T-helper 1 cell treated with Interleukin-12 subunit alpha and Interleukin-12 subunit beta and Interleukin-4 antibody, amounts not matched to agents 30 ng/mL and 1 ng/mL, for 36 hours (primary cell): ENCODE data around the gene ITSN1. TPM values are rescaled to one million over a fixed set of nuclear protein-coding genes. Genes with fewer than 3 reads are reported as not detected.
"Not testable (repeated sequence)": the region's sequence is repeated elsewhere in the genome, so short reads cannot be mapped to it uniquely, and the experiment has no call there.

Experiments used
- intact Hi-C: fragments of 100-400 bp; cut with micrococcal nuclease; formaldehyde crosslinking; loops from one replicate; pipeline ENCODE4 v1.15.1; 2024
- total RNA-seq: library from RNA; stranded (reverse); gene quantifications from 2 replicates; pipeline ENCODE4 v1.2.3, GENCODE V29; 2022

Gene ITSN1
- total RNA-seq, 1 donor from 2014 or later, result 2.4 TPM

DNA sequence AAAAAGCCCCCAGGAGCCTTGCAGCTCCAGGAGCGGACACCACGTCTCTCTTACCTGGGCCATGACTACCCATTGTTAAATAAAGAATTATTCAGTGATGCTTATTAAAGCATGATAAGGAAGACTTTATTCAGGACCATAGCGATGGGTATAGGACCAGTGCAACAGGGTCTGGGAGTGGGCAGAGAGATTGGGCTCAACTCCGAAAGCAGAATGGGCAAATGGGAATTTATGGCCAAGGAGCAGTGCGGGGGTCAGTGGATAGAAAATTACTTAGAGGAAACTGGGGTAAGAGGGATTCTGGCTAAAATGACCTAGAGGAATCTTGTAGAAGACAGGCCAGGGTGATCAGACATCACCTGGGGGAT is 273.9 kb downstream of the ITSN1 start:
- intact Hi-C loops, result loop anchor here (5.0 kb wide), 1 partner anchor 116 kb away; no protein-coding TSS in a partner anchor

DNA sequence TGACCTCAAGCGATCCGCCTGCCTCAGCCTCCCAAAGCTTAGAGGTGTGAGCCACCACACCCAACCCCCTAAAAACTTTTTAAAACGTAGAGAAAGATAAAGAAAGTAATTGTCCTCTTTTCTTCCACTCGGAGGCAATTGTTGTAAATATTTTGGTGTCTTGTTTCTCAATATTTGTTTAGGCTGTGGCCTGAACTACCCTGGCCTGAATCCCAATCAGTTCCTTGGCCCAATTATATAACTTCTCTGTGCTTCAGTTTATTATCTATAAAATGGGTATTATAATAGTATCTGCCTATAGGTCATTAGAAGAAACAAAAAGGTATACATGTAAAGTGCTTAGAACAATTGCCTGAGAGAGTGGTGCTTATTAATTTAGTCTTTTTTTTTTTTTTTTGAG is 275.1 kb downstream of the ITSN1 start:
- intact Hi-C loops, result loop anchor here (5.0 kb wide), 1 partner anchor 115 kb away; no protein-coding TSS in a partner anchor

DNA sequence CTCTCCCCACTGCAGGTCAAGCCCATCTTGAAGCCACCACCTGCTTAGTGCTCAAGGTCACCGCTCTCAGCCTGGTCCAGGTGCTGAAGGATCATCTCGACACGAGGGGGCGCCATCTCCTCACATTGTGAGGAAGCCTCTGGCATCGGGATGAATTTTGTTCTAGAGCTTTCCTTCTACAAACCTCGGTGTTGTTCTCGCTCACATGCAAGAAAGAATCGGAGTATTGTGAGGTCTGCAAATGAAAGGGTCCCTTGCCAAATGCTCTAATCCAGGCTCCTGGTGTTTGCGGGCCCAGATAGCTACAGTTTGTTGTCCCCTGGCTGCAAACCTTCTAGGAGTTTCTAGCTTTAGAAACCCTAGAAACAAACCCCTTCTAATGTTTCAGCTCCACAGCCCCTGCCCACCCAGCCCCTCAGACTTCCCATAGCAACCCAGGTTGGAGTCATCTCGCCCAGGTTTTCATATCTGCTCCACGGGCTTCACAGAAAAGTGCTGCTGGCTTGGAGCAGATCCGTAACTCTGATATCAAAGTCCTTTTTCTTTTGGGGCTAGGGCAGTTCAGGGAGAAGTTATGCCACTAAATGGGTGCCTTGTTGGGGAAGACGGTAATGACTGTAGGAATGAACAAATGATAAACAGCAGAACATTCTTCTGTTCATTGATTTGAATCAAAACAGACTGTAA is 281.9 kb downstream of the ITSN1 start:
- intact Hi-C loops, result loop anchor here (2.0 kb wide), 4 partner anchors 53 to 321 kb away; no protein-coding TSS in a partner anchor

DNA sequence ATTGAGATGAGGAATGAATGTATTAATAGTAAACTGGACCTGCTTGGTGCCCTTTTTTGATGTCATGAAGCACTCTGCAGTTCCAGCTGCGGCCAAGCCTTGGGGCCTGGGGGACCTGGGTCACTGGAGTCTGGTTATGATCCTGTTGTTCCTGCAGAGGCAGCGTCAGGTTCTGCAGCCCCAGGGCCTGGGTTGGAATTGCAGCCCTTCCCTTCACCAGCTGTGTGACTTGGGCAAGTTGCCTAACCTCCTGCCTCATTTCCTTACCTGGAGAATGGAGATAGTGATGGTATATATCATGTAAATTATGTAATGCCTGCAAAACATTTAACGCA is 282.4 kb downstream of the ITSN1 start:
- intact Hi-C loops, result loop anchor here (2.0 kb wide), 4 partner anchors 52 to 320 kb away; no protein-coding TSS in a partner anchor

DNA sequence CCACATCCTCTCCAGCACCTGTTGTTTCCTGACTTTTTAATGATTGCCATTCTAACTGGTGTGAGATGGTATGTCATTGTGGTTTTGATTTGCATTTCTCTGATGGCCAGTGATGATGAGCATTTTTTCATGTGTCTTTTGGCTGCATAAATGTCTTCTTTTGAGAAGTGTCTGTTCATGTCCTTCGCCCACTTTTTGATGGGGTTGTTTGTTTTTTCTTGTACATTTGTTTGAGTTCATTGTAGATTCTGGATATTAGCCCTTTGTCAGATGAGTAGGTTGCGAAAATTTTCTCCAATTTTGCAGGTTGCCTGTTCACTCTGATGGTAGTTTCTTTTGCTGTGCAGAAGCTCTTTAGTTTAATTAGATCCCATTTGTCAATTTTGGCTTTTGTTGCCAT is 283.9 kb downstream of the ITSN1 start:
- intact Hi-C loops, result not testable (repeated sequence)

DNA sequence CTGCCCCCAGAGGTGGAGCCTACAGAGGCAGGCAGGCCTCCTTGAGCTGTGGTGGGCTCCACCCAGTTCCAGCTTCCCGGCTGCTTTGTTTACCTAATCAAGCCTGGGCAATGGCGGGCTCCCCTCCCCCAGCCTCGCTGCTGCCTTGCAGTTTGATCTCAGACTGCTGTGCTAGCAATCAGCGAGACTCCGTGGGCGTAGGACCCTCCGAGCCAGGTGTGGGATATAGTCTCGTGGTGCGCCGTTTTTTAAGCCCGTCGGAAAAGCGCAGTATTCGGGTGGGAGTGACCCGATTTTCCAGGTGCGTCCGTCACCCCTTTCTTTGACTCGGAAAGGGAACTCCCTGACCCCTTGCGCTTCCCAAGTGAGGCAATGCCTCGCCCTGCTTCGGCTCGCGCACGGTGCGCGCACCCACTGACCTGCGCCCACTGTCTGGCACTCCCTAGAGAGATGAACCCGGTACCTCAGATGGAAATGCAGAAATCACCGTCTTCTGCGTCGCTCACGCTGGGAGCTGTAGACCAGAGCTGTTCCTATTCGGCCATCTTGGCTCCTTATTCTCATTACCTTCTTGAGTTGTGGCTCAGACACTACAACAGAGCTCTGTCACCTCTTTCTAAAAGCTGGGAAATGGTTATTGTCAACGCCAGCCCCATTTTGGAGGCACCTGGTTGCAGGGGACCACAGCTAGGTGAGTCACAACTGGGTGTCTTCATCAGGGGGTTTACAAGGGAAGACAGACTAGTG is 288.9 kb downstream of the ITSN1 start:
- intact Hi-C loops, result not testable (repeated sequence)

DNA sequence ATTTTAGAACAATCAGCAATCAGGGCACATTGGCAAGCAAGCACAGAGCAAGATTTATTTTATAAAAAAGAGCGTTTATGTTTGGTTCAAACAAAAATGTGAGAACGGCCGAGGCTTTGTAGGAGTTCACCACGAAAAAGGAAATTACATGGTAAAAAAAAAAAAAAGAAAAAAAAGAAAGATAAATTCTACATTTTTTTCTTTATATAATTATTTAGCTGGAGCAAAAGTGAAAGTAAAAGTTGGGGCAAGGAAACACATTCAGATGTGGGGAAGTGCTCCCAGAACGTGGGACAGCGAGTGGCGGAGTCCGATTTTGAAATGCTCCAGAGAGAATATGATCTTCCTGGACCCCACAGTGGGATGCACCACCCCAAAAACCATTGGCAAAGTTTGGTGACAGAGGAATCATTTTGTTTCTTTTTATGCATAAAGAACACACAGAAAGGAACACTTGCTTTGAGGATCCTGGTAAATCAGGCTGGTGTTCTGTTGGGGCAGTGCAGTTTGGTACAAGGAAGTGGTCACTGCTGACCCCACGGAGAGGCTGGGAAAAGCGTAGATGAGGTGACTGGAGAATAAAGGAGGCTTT is 289.6 kb downstream of the ITSN1 start:
- intact Hi-C loops, result loop anchor here (2.0 kb wide), 1 partner anchor 15 kb away; no protein-coding TSS in a partner anchor

DNA sequence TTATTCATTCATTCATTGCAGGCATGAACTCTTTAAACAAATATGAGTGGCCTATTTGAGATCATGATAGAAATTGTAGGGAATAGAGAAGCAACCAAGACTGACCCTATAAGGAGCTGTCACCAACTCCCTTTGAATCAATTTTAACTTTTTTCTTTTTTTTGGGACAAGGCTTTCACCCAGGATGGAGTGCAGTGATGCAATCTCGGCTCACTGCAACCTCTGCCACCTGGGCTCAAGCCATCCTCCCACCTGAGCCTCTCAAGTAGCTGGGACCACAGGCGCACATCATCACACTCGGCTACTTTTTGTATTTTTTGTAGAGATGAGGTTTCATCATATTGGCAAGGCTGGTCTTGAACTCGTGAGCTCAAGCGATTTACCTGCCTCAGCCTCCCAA is 290.4 kb downstream of the ITSN1 start:
- intact Hi-C loops, result loop anchor here (2.0 kb wide), 1 partner anchor 14 kb away; no protein-coding TSS in a partner anchor

DNA sequence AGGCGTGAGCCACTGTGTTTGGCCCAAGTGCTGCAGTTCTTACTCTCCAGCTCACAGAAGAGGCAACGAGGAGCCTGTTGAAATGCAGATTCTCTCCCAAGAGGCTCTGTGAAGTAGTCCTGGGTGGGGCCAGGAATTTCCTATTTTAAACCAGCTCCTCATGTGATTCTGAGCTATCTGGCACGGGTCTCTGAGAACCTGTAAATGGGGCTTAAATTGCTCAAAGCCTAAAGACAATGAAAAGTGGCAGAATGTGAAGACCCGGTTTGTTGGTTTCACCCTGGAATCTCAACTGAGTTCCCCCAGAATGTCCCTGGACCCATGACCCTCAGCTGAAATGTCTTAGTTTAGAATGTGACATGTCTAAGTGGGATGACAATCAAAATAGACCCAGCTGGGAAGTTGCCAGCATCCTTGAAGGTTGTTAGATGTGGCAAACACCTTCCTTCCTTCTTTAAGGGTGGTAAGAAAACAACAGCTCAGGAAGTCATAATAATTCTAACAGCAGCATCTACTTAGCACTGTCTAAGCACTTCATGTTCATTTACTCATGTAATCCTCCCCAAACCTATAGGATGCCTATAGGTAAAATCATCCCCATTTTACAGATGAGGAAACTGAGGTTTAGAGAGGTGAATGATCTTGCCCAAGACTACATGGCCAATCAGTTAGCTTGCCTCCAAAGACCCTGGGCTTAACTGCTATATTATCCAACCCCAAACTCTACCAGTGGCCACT is 294.2 kb downstream of the ITSN1 start:
- intact Hi-C loops, result loop anchor here (1.0 kb wide), 1 partner anchor 11 kb away; no protein-coding TSS in a partner anchor

DNA sequence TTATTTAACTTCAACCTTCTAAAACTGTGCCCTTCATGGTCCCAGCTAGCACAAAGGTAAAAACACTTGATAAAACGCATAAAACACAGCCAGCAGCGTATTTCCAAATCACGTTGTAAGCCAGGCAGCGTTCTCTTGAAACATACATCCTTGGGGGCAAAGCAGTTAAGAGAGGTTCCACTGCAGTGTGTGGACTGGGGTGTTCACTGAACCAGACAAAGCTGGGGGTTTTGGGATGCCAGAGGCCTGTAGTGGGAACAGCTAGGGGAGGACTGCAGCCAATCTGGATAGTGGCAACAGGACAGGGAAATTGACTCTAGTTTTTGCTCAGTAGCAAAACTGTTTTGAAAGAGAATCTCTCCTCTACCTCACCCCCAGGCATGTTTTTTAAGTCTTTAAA is 294.8 kb downstream of the ITSN1 start:
- intact Hi-C loops, result no loop called here

DNA sequence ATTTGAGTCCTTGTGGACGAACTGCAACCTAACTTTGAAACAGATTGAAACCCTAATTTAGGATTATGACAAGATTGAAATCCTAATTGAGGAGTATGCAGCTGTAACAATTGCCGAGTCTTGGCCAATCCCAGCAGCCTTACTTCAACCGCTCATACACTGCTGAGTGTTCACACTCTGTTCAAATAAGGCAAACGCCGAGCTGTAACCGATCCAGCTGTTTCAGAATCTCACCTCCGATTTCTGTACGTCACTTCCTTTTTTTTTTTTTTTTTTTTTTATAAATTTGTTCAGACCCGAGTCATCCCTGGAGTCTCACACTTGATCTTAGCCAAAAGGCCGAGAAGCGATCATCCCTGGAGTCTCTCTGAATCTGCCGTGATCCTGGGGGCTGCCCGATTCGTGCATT is 295.6 kb downstream of the ITSN1 start:
- intact Hi-C loops, result no loop called here

DNA sequence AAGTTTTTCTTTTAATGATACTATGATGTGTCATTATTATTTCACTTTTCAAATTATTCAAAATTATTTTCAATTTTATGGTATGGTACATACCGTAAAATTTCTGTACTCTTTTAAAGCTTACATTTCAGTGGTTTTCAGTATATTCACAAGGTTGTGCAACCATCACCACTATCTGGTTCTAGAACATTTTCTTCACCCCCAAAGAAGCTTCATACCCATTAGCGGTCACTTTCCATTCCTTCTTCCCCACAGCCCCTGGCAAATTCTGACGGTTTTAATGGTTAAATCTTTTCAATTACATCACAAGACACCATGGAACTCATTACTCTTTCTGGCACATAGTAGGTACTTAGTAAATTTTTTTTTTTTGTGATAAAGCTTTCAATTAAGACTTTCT is 296.1 kb downstream of the ITSN1 start:
- intact Hi-C loops, result no loop called here

DNA sequence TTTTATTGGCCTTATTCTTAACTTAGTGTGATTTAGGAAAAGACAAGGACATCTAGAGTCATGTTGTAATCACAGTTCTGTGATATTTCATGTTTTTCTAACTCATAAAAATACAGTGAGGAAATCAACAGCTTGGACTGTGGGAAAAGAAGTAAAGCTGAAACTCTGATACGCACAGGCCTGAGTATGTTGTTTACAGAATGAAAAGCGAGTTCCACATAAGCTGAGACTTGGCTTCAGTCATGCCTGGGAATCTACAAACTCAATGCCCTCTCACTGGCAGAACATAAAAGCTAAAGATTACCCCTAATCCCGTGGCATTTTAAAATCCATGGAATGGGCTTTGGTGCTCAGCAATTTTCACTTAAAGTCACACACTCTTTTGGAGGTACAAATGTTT is 296.9 kb downstream of the ITSN1 start:
- intact Hi-C loops, result no loop called here

DNA sequence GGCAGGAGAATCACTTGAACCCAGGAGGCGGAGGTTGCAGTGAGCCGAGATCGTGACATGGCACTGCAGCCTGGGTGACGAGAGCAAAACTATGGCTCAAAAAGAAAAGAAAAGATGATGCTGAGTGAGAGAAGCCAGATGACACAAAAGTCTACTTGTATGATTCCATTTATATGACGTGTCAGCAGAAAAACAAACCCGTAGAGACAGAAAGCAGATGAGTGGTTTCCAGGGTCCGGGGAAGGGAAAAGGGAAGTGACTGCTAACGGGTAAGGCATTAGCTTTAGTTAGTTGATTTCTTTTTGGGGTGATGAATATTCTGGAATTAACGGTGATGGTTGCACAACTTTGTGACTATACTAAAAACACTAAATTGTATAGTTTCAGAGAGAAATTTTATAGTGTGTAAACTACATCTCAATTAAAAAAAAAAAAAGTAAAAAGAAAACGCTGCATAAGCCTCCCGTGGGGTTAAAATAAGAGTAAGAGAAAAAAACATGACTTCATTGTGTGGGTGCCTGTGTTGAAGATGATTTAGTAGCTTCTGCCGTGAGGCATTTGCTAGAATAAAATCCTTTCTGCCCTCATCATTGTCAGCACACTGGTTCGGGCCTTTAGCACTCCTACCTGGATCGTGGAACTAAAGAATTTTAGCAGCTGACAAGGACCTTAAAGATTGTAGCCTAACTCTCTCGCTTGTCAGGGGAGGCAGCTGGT is 298.0 kb downstream of the ITSN1 start:
- intact Hi-C loops, result loop anchor here (10.0 kb wide), 1 partner anchor 1104 kb away; the partner anchor contains the start of gene RUNX1

DNA sequence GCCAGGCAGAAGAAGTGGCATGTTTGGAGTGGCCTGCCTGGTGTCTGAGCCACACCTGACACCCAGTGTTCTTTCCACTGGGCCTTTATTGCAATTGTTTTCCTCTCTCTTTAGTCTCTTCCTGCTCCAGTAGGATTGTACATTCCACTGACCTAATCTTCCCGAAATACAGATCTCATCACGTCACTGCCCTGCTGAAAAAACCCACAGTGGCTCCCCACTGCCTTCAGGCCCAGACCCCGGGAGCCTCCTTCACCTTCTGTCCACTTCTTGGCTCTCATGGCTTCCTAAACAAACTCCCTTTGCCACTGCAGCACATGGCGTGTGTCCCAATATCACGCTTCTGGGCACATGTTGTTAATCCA is 298.6 kb downstream of the ITSN1 start:
- intact Hi-C loops, result loop anchor here (10.0 kb wide), 1 partner anchor 1104 kb away; the partner anchor contains the start of gene RUNX1

DNA sequence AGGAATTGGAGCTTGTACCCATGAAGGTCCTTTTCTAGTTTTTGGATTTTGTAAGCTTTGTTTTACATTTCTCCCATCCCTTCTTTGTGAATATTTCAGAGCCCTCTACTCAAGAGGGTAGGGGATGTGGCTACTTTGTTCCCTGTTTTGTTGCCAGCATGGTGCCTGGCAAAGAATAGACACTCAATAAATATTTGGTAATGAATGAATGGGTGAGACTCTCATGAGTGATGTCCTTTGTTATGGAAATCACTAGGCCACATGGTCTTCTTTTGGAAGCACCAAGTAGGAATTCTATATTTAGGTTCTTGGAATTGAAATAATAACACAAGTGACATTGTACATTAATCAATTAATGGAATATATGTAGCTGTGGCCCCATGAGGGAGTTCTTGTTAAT is 300.1 kb downstream of the ITSN1 start:
- intact Hi-C loops, result loop anchor here (10.0 kb wide), 1 partner anchor 1102 kb away; the partner anchor contains the start of gene RUNX1

DNA sequence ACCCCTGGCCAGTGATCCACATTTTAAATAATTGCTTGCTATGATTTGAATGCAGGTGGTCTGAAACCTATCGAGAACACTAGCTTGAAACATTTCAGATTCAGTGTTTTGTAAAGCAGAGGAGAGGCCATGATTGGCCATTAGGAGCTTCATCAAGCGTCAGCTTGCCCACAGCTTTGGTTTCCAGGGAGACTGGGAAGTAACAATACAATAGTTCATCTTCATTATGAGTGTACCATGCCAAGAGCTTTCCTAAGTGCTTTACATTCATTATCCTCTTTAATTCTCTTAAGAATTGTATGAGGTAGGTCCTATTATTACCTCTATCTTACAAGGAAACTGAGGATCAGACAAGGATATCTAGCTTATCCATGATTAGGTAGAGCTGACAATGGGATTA is 301.0 kb downstream of the ITSN1 start:
- intact Hi-C loops, result loop anchor here (10.0 kb wide), 1 partner anchor 1102 kb away; the partner anchor contains the start of gene RUNX1

DNA sequence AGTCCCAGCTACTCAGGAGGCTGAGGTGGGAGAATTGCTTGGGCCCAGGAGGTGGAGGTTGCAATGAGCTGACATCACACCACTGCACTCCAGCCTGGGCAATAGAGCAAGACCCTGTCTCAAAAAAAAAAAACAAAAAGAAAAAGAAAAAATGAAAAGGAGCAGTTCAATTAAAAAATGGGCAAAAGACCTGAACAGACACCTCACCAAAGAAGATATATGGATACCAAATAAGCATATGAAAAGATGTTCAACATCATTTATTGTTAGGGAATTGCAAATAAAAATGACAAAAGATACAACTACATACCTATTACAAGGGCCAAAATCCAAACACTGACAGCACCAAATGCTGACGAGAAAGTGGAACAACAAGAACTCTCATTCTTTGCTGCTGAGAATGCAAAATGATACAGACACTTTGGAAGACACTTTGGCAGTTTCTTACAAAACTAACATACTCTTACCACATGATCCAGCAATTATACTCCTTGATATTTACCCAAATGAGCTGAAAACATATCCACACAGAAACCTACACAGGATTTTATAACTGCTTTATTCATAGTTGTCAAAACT is 302.0 kb downstream of the ITSN1 start:
- intact Hi-C loops, result loop anchor here (10.0 kb wide), 1 partner anchor 1101 kb away; the partner anchor contains the start of gene RUNX1

DNA sequence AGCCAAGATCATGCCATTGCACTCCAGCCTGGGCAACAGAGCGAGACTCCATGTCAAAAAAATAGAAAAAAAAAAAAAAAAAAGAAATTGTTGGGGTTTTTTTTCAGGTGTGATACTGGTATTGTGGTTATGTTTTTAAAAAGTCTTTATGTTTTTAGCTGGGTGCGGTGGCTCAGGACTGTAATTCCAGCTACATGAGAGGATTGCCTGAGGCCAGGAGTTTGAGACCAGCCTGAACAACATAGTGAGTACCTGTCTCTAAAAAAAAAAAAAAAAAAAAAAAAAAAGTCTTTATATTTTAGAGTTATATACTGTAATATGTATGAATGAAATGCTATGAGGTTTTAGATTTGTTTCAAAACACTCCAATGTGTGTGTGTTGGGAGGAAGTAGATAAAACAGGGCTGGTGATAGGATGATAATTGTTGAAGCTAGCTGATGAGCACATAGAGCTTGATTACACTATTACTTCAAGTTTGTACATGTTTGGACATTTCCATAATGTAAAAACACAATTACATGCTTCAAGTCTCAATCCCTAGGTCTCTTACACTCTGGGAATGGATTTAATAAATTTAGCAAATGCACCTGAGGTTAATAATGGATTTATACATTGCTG is 303.5 kb downstream of the ITSN1 start:
- intact Hi-C loops, result loop anchor here (2.0 to 10.0 kb wide), 3 partner anchors 13 to 1099 kb away; partner anchors contain the start of genes GART, RUNX1 and SON
